ENCODE results near the gene PHF21B. TPM values are rescaled to one million over a fixed set of nuclear protein-coding genes. Genes with fewer than 3 reads are reported as not detected.
"Not testable (repeated sequence)": the region's sequence is repeated elsewhere in the genome, so short reads cannot be mapped to it uniquely, and the experiment has no call there.

The PHF21B gene
- total RNA-seq, 2 donors from 2014 or later, result 0.40 TPM; not detected in 1

DNA sequence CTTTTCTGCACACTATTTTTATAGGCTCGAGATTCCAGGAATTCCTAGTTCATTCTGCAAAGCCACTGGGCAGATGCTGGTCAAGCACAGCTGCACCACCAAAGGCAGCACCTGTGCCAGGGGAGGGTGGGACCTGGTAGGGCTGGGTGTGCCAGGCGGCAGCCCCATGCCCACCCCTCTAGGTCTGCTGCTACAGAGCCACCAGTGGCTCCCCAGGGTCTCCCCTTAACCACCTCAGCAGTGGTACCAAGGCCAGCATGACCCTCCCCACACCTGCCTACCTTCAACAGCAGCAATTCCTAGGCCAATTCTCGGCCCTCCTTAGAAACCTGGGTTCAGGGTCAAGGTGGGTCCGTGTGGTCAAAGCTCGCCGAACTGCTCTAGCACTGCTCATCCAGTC is 39.5 kb downstream of the PHF21B start:
- no peak for ATAC-seq
- intact Hi-C loops (cut with DNase I, micrococcal nuclease), result no loop called here
- DNase-seq, result no peak

DNA sequence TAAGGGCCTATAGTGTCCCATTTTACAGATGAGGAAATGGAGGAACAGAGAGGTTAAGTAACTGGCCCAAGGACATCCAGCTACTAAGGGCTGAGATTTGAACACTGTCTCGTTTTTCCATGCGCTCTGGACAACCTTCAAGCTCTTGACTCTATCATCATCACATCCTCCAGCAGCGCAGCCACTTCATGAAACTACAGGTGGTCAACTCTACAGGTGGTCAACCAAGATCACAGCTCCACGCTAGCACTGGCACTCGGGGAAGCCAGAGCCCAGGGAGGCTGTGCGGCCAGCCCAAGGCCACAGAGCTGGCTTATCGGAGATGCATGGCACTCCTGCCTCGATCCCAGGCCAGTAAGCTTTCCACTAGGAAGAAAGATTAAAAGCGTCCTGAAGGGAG is 40.0 kb downstream of the PHF21B start:
- ATAC-seq (no peak), DNase-seq (no peak)
- intact Hi-C loops (cut with DNase I, micrococcal nuclease), result no loop called here

GRCh38 chr22:44968736-44969135 is 41.1 kb downstream of the PHF21B start:
- intact Hi-C loops (cut with DNase I, micrococcal nuclease), result no loop called here
- ATAC-seq (no peak), DNase-seq (no peak)

- DNase-seq (no peak), ATAC-seq (no peak)
- intact Hi-C loops (cut with DNase I, micrococcal nuclease), result no loop called here
These were observed 44.6 kb downstream of the PHF21B start for GRCh38 chr22:44965171-44965570.

GRCh38 chr22:44964722-44965078 is 45.1 kb downstream of the PHF21B start:
- ATAC-seq (no peak), DNase-seq (no peak)
- intact Hi-C loops (cut with DNase I, micrococcal nuclease), result no loop called here

- ATAC-seq (no peak), DNase-seq (no peak)
- intact Hi-C loops (cut with DNase I, micrococcal nuclease), result no loop called here
These were observed 45.7 kb downstream of the PHF21B start for GRCh38 chr22:44963832-44964721.

- DNase-seq (no peak), ATAC-seq (no peak)
- intact Hi-C loops (cut with DNase I, micrococcal nuclease), result no loop called here
These were observed 46.9 kb downstream of the PHF21B start for GRCh38 chr22:44962741-44963454.

DNA sequence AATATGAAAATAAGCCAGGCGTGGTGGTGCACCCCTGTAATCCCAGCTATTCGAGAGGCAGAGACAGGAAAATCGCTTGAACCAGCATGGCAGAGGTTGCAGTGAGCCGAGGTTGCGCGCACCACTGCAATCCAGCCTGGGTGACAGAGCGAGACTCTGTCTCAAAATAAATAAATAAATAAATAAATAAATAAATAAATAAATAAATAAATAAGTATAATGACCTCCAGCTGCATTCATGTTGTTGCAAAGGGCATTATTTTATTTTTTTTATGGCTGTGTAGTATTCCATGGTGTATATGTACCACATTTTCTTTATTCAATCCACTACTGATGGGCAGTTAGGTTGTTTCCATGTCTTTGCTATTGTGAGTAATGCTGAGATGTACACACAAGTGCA is 48.1 kb downstream of the PHF21B start:
- DNase-seq; intact Hi-C loops (cut with DNase I, micrococcal nuclease); ATAC-seq: not testable (repeated sequence)

- no peak for DNase-seq
- intact Hi-C loops (cut with DNase I, micrococcal nuclease), result no loop called here
- no peak for ATAC-seq
These were observed 52.7 kb downstream of the PHF21B start for GRCh38 chr22:44956840-44957767.

DNA sequence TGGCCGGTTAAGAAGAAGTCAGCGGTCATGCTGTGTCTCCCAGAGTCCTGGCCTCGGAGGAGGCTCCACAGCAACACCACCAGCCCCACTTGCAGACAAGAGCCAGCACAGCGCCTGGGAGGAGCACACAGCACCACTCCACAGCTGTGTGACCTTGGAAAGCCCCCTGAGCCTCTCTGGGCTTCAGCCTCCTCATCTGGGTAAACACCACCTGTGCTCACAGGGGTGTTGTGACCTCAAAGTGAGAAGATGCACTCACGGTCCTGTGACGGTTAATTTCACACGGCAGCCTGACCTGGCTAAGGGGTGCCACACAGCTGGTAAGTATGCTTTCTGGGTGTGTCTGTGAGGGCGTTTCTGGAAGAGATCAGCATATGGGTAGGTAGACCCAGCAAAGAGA is 54.7 kb downstream of the PHF21B start:
- DNase-seq (no peak), ATAC-seq (no peak)
- intact Hi-C loops (cut with DNase I, micrococcal nuclease), result no loop called here

- DNase-seq (no peak), ATAC-seq (no peak)
- intact Hi-C loops (cut with DNase I, micrococcal nuclease), result no loop called here
These were observed 55.7 kb downstream of the PHF21B start for GRCh38 chr22:44954149-44954548.

DNA sequence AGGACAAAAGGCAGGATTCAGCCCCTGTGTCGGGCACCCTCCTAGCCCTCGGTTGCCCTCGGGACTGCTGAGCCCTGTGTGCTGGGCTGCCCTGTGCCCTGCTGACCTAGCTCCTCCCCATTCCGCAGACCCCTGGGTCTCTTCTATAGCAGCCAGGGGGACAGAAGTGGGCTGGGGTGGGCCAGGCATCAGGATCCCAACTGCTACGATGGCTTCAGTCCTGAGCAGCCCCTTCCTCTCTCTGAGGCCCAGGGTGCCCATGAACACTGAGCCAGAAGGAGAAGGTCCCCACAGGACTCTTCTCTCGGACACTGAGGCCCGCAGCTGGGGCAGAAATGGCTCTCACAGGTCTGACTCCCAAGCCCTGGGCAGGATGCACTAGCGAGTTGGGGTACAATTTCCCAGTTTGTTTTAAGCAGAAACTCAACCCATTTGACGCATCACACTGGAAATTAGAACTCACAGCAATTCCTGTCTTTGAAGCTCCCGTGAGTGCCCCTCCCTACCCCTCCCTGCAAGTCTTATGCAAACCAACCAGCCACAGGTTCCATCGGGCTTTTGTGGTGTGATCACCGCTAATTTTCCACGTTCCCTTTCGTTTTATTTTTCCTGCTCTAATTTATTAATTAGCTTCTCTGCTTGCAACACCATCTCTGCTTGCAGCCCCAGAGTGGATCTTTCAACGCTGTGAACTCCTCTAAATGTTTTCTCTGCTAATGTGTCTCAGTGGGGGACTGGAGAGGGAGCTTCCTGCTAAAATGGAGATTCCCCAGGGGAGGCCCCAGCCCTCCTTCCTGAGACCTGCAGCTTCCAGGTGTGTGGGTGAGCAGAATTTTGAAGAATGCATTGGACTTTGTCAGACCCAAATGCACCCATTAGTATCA is 56.7 kb downstream of the PHF21B start:
- ATAC-seq (no peak), DNase-seq (no peak)
- intact Hi-C loops (cut with DNase I, micrococcal nuclease), result no loop called here

DNA sequence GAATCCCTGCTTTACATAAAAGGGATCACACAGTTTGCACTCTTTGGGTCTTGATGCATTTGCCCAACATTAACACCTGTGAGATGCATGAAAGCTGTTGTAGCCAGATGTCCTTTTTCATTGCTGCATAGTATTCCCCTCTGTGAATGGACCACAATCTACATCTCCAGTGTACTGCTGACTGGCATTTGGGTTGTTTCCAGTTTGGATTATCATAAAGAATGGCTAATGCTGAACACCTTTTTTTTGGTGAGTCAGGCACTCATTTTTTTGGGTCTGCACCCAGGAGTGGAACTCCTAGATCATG is 58.3 kb downstream of the PHF21B start:
- DNase-seq (no peak), ATAC-seq (no peak)
- intact Hi-C loops (cut with DNase I, micrococcal nuclease), result no loop called here

DNA sequence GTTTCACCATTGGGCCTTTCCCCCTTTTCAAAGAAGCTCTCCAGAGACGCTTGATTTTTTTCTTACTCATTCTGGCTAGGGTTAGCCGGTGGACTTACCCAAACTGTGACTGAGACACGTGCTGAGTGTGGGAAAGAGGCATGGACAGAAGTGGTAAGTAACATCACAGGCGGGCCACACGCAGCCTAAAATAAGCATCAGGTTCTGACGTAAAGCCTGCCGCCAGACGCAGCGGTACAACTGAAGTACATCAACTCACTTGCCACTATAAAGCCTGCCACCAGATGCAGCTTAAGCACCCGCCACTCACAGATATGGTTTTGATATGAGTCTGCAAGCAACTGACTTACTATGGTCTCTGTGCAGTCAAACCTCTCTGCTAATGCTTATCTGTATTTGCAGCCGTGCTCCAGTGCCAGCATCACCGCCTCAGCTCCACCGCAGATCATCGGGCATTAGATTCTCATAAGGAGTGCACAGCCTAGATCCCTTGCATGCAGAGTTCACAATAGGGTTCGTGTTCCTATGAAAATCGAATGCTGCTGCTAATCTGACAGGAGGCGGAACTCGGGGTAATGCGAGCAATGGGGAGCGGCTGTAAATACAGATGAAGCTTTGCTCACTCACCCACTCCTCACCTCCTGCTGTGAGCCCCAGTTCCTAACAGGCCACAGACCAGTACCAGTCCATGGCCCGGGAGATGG is 58.8 kb downstream of the PHF21B start:
- DNase-seq (no peak), ATAC-seq (no peak)
- intact Hi-C loops (cut with DNase I, micrococcal nuclease), result no loop called here

DNA sequence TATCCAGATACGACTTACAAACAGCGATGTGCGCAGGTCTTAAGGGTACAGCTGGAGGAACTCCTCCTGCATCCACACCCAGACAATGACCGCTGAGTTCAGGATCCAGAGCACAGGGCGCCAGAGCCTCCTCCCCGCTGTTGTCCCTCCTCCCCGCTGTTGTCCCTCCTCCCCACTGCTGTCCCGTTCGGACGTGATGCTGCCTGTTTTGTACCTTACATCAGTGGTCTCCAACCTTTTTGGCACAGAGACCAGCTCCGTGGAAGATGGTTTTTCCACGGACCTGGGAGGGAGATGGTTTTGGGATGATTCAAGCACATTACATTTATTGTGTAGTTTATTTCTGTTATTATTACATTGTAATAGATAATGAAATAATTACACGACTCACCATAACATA is 62.0 kb downstream of the PHF21B start:
- DNase-seq (no peak), ATAC-seq (no peak)
- intact Hi-C loops (cut with DNase I, micrococcal nuclease), result no loop called here

GRCh38 chr22:44947049-44947448 is 62.8 kb downstream of the PHF21B start:
- DNase-seq (no peak), ATAC-seq (no peak)
- intact Hi-C loops (cut with DNase I, micrococcal nuclease), result no loop called here

DNA sequence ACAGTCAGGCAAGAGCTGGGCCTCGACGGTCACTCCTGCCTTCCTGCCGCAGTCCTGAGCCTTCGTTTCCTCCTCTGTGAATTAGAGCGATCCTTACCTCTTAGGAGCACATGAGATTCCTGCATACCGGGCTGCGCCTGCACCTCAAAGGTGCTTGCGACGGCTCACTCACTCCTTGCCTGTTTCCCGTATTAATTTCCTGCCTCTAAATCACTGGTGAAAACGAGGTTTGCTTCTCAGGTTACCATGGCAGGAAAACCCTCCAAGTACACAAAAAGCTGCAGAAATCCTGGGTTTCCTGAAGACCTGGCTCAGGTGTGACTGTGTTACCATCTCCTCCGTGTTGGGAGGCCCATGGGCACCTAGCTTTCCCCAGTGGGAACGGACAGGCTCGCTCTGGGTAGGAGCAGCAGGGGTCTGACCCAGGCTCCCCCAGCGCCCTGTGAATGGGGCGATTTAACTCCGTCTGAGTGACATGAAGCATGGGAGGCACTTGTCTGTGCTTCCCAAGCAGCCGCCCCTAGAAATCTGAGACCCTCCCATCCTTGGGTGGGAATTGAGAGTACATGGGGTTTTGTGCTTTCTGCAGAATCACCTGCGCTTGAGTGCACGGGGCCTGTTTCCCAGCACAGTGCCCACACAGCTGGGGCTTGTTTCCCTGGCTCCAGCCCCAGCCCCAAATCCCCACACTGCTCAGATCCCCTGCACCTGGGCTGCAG is 64.8 kb downstream of the PHF21B start:
- no peak for ATAC-seq
- intact Hi-C loops (cut with DNase I, micrococcal nuclease), result no loop called here
- no peak for DNase-seq

All from left colon (tissue), 2 donors.